H9 (cell line): ENCODE results near the gene KDSR. TPM values are rescaled to one million over a fixed set of nuclear protein-coding genes. Genes with fewer than 3 reads are reported as not detected.

Source experiments
- DNase-seq: peaks from one replicate; pipeline ENCODE4 v3.0.0-alpha.2; 2017
- H2AFZ ChIP-seq: one replicate; pipeline ENCODE4 v1.6.1; 2013; ENCODE audit warnings: mild to moderate bottlenecking, low read length, control low read depth, moderate library complexity
- H2AK5ac ChIP-seq: 2 replicates; pipeline ENCODE4 v1.6.1; 2013; ENCODE audit warnings: low read length, control low read depth, mixed read lengths; ENCODE audit not compliant: insufficient read length
- H2BK120ac ChIP-seq: one replicate; pipeline ENCODE4 v1.6.1; 2013; ENCODE audit warnings: low read depth, mild to moderate bottlenecking, low read length, control low read depth, inconsistent platforms; ENCODE audit not compliant: poor library complexity, severe bottlenecking
- H2BK12ac ChIP-seq: 2 replicates; pipeline ENCODE4 v1.6.1; 2013; ENCODE audit warnings: low read length, control low read depth, mixed read lengths, low read depth; ENCODE audit not compliant: insufficient read length
- H2BK15ac ChIP-seq: 2 replicates; pipeline ENCODE4 v1.6.1; 2013; ENCODE audit warnings: low read depth, low read length, control low read depth
- H2BK20ac ChIP-seq: one replicate; pipeline ENCODE4 v1.6.1; 2013; ENCODE audit warnings: low read depth, mild to moderate bottlenecking, low read length, control low read depth, inconsistent platforms; ENCODE audit not compliant: poor library complexity, severe bottlenecking
- H2BK5ac ChIP-seq: 2 replicates; pipeline ENCODE4 v1.6.1; 2013; ENCODE audit warnings: low read length, control low read depth, mixed read lengths; ENCODE audit not compliant: insufficient read length
- H3K14ac ChIP-seq: 2 replicates; pipeline ENCODE4 v1.6.1; 2013; ENCODE audit warnings: low read length, control low read depth; ENCODE audit not compliant: insufficient read depth
- H3K18ac ChIP-seq: 2 replicates; pipeline ENCODE4 v1.6.1; 2013; ENCODE audit warnings: low read depth, mild to moderate bottlenecking, mixed read lengths, low read length, control low read depth; ENCODE audit not compliant: insufficient read length
- H3K23ac ChIP-seq: 2 replicates; pipeline ENCODE4 v1.6.1; 2013; ENCODE audit warnings: low read length, control low read depth, mixed read lengths, low read depth; ENCODE audit not compliant: insufficient read length
- H3K23me2 ChIP-seq: 2 replicates; pipeline ENCODE4 v1.6.1; 2013; ENCODE audit warnings: low read depth, mild to moderate bottlenecking, mixed read lengths, low read length, control low read depth; ENCODE audit not compliant: insufficient read length, poor library complexity, severe bottlenecking
- H3K27ac ChIP-seq: 2 replicates; pipeline ENCODE4 v1.5.1; 2013; ENCODE audit warnings: low read length, control low read depth, mixed read lengths, low read depth; ENCODE audit not compliant: insufficient read length
- H3K27me3 ChIP-seq: 2 replicates; pipeline ENCODE4 v1.6.1; 2013; ENCODE audit warnings: low read length, control low read depth, inconsistent platforms; ENCODE audit not compliant: insufficient read depth
- H3K4ac ChIP-seq: 2 replicates; pipeline ENCODE4 v1.6.1; 2013; ENCODE audit warnings: low read depth, mild to moderate bottlenecking, control low read depth, inconsistent platforms, low read length, moderate library complexity
- H3K4me1 ChIP-seq: 2 replicates; pipeline ENCODE4 v1.6.1; 2013; ENCODE audit warnings: low read length, control low read depth, inconsistent platforms; ENCODE audit not compliant: insufficient read depth
- H3K4me2 ChIP-seq: 2 replicates; pipeline ENCODE4 v1.6.1; 2013; ENCODE audit warnings: low read length, control low read depth, mixed read lengths; ENCODE audit not compliant: insufficient read length, insufficient read depth
- H3K56ac ChIP-seq: 2 replicates; pipeline ENCODE4 v1.6.1; 2013; ENCODE audit warnings: low read depth, mild to moderate bottlenecking, mixed read lengths, low read length, control low read depth; ENCODE audit not compliant: insufficient read length
- H3K79me1 ChIP-seq: 2 replicates; pipeline ENCODE4 v1.6.1; 2013; ENCODE audit warnings: low read depth, mild to moderate bottlenecking, moderate library complexity, low read length, control low read depth, inconsistent platforms; ENCODE audit not compliant: insufficient read depth, poor library complexity, severe bottlenecking
- H3K79me2 ChIP-seq: 2 replicates; pipeline ENCODE4 v1.6.1; 2013; ENCODE audit warnings: low read length, control low read depth, inconsistent platforms; ENCODE audit not compliant: insufficient read depth
- H3K9ac ChIP-seq: 2 replicates; pipeline ENCODE4 v1.6.1; 2013; ENCODE audit warnings: low read length, control low read depth, mixed read lengths; ENCODE audit not compliant: insufficient read length; ENCODE audit errors: extremely low read depth
- H3K9me3 ChIP-seq: one replicate; pipeline ENCODE4 v1.6.1; 2013; ENCODE audit warnings: low read depth, low read length, inconsistent platforms; ENCODE audit not compliant: control insufficient read depth
- H3T11ph ChIP-seq: one replicate; pipeline ENCODE4 v1.6.1; 2013; ENCODE audit warnings: mild to moderate bottlenecking, low read length, control low read depth, inconsistent platforms
- H4K20me1 ChIP-seq: one replicate; pipeline ENCODE4 v1.6.1; 2013; ENCODE audit not compliant: control insufficient read depth, insufficient read length, insufficient read depth
- H4K5ac ChIP-seq: 2 replicates; pipeline ENCODE4 v1.6.1; 2013; ENCODE audit warnings: low read depth, mild to moderate bottlenecking, mixed read lengths, low read length, control low read depth; ENCODE audit not compliant: insufficient read length
- H4K8ac ChIP-seq: replicated peaks from 2 replicates; pipeline ENCODE4 v1.6.1; 2013; ENCODE audit warnings: low read length, control low read depth, mixed read lengths, low read depth; ENCODE audit not compliant: insufficient read length
- H4K91ac ChIP-seq: 2 replicates; pipeline ENCODE4 v1.6.1; 2013; ENCODE audit warnings: low read depth, mild to moderate bottlenecking, moderate library complexity, mixed read lengths, low read length, control low read depth; ENCODE audit not compliant: insufficient read length
- H3K27ac Mint-ChIP-seq, 3 experiments: 2 replicates in 2 of 3; 3 replicates in 1 of 3; pipeline ENCODE4 v1.8.0; 2020 to 2021; ENCODE audit warnings: mixed read lengths in 3 of 3, mild to moderate bottlenecking in 1 of 3, moderate library complexity in 1 of 3
- H3K27me3 Mint-ChIP-seq: 2 replicates; pipeline ENCODE4 v1.8.0; 2021; ENCODE audit warnings: low read depth, mild to moderate bottlenecking, moderate library complexity, mixed read lengths
- H3K36me3 Mint-ChIP-seq, 3 experiments: 2 replicates in 2 of 3; 3 replicates in 1 of 3; pipeline ENCODE4 v1.8.0; 2020 to 2021; ENCODE audit warnings: low read depth in 3 of 3, mixed read lengths in 3 of 3; ENCODE audit not compliant: insufficient read depth in 1 of 3
- H3K4me1 Mint-ChIP-seq, 2 experiments: 2 replicates each; pipeline ENCODE4 v1.8.0; 2020; ENCODE audit warnings: mixed read lengths in 2 of 2
- H3K4me3 Mint-ChIP-seq, 2 experiments: 2 replicates in 1 of 2; 3 replicates in 1 of 2; pipeline ENCODE4 v1.8.0; 2020 to 2021; ENCODE audit warnings: mild to moderate bottlenecking in 2 of 2, mixed read lengths in 2 of 2, moderate library complexity in 1 of 2
- H3K9me3 Mint-ChIP-seq, 2 experiments: 2 replicates in 1 of 2; 3 replicates in 1 of 2; pipeline ENCODE4 v1.8.0; 2020; ENCODE audit warnings: mild to moderate bottlenecking in 2 of 2, mixed read lengths in 2 of 2, moderate library complexity in 1 of 2
- CTCF ChIP-seq: fragments of 200-600 bp; sonication (generic); conservative IDR thresholded peaks from 3 replicates; pipeline ENCODE4 v1.8.0; 2021; ENCODE audit warnings: antibody characterized with exemption, mild to moderate bottlenecking
- WGBS: extraction: QIAGEN DNeasy Blood & Tissue Kit; methylation state at CpG from one replicate; pipeline ENCODE4 v1.1.7; 2013; ENCODE audit warnings: missing lambda C conversion rate, low lambda C conversion rate, mixed read lengths; ENCODE audit not compliant: insufficient read length; ENCODE audit errors: extremely low coverage; 5-methylcytosine and 5-hydroxymethylcytosine counted together
- total RNA-seq: library from RNA; stranded (reverse); gene quantifications from 2 replicates; pipeline ENCODE4 v1.2.1, GENCODE V29; 2021

Gene KDSR
- total RNA-seq, 1 experiment from 2014 or later: 58.5 TPM

GRCh38 chr18:63307551-63308200 lies 59.3 kb downstream of the KDSR start:
- Histone ChIP-seq H2AFZ (no peak overlapping the region), H3K4me1 (no peaks in the 10 kb centered on the region; the same call in 1 of the 2 replicates), H3K9me3 (no peaks in the 10 kb centered on the region), H3K27ac (no peak overlapping the region), H3K9ac (no peak overlapping the region), H4K91ac (no peak overlapping the region), H3K4me2 (no peak overlapping the region), H3K23me2 (no peaks in the 10 kb centered on the region), H2AK5ac (no peak overlapping the region), H3K79me2 (no peaks in the 10 kb centered on the region), H2BK5ac (no peak overlapping the region), H3K56ac (no peak overlapping the region), H2BK12ac (no peak overlapping the region), H3K27me3 (no peaks in the 10 kb centered on the region), H3K23ac (no peak overlapping the region), H2BK15ac (no peak overlapping the region), H3K4ac (no peak overlapping the region), H2BK20ac (no peak overlapping the region), H3K18ac (no peak overlapping the region), H3K79me1 (no peaks in the 10 kb centered on the region), H4K20me1 (no peaks in the 10 kb centered on the region), H2BK120ac (no peak overlapping the region), H3K14ac (no peak overlapping the region), H4K8ac (no peak overlapping the region), H4K5ac (no peak overlapping the region), H3T11ph (no peak overlapping the region)
- Mint-ChIP-seq H3K27ac (no peak overlapping the region), H3K9me3 (no peaks in the 10 kb centered on the region), H3K4me1 (no peaks in the 10 kb centered on the region), H3K27me3 (peaks cover 5% of the 10 kb centered on the region; the same call in 1 of the 2 replicates), H3K4me3 (no peak overlapping the region), H3K36me3 (no peaks in the 10 kb centered on the region)
- no peak for DNase-seq
- WGBS: no CpG with 5 or more reads among the region's 2 CpGs
- no peak for TF ChIP-seq CTCF
